HCT116 (cell line): ENCODE measurements around the gene KIF3C. TPM values are rescaled to one million over a fixed set of nuclear protein-coding genes. Genes with fewer than 3 reads are reported as not detected.

Experiments used
- ATAC-seq: fragments of 200-7000 bp; cut with Tn5 transposase; 2 replicates; pipeline ENCODE4 v1.9.1; 2020; ENCODE audit warnings: mild to moderate bottlenecking, moderate library complexity
- BruUV-seq: library from RNA; stranded (reverse); fragments of 400-500 nt; replicated peaks from 2 replicates; lab custom pipeline; 2021; lab: Mats Ljungman, UMichigan
- CTCF ChIA-PET: fragments of 300-600 bp; sonication (Branson Sonifier 250); formaldehyde crosslinking; loops from one replicate; lab custom pipeline; 2021; ENCODE audit warnings: antibody characterized with exemption; lab: Charles Lee
- POLR2A ChIA-PET: fragments of 300-600, 350-600 bp; sonication (Branson Sonifier 250); formaldehyde crosslinking; loops from one replicate; lab custom pipeline; 2021; ENCODE audit warnings: antibody characterized with exemption; lab: Charles Lee
- RAD21 ChIA-PET, 2 experiments: fragments of 300-600 bp; sonication (Branson Sonifier 250); formaldehyde crosslinking; loops; one replicate each; lab custom pipeline; 2023; ENCODE audit warnings: low total read pairs in 2 of 2; ENCODE audit not compliant: uncharacterized antibody in 2 of 2, unreplicated experiment in 2 of 2, low non-redundant PET in 1 of 2; lab: Charles Lee
- DNase-seq: peaks from one replicate; pipeline ENCODE4 v3.0.0-alpha.2; 2010; ENCODE audit warnings: low read depth, low spot score
- H2AFZ ChIP-seq: fragments of 200-600 bp; shearing (Covaris generic), sonication (generic); 2 replicates; pipeline ENCODE4 v1.6.1; 2017; ENCODE audit warnings: low read depth, mixed run types, mixed read lengths, antibody characterized with exemption, low read length; ENCODE audit not compliant: poor library complexity, severe bottlenecking
- H3K27ac ChIP-seq: 2 replicates; pipeline ENCODE4 v1.5.1; 2012; ENCODE audit warnings: low read depth, low read length
- H3K27me3 ChIP-seq: fragments of 200-600 bp; sonication (generic); 2 replicates; pipeline ENCODE4 v1.6.1; 2016; ENCODE audit warnings: mixed run types, low read length, mixed read lengths; ENCODE audit not compliant: insufficient read depth
- H3K36me3 ChIP-seq, 2 experiments: fragments of 200-500 bp in 1 of 2; fragments of 200-600 bp in 1 of 2; sonication (Bioruptor generic) in 1 of 2; sonication (generic) in 1 of 2; 2 replicates each; pipeline versions ENCODE4 v1.5.1 to v1.6.1; 2014 to 2016; ENCODE audit warnings: low read length in 2 of 2, inconsistent platforms in 1 of 2, mixed read lengths in 1 of 2, mixed run types in 1 of 2; ENCODE audit not compliant: insufficient read depth in 2 of 2, control insufficient read depth in 1 of 2
- H3K4me1 ChIP-seq, 2 experiments: fragments of 200-600 bp in 1 of 2; sonication (generic) in 1 of 2; 2 replicates each; pipeline versions ENCODE4 v1.5.1 to v1.6.1; 2012 to 2017; ENCODE audit warnings: low read length in 2 of 2, inconsistent platforms in 1 of 2, mild to moderate bottlenecking in 1 of 2, mixed read lengths in 1 of 2, mixed run types in 1 of 2, moderate library complexity in 1 of 2; ENCODE audit not compliant: insufficient read depth in 2 of 2, control insufficient read depth in 1 of 2
- H3K4me2 ChIP-seq: fragments of 200-600 bp; sonication (generic); 2 replicates; pipeline ENCODE4 v1.6.1; 2017; ENCODE audit warnings: mixed run types, low read length, mixed read lengths
- H3K4me3 ChIP-seq, 2 experiments: fragments of 200-600 bp in 1 of 2; sonication (generic) in 1 of 2; replicated peaks in 1 of 2; 2 replicates each; pipeline ENCODE4 v1.5.1; 2011 to 2016; ENCODE audit warnings: low read length in 2 of 2, control low read depth in 1 of 2, low read depth in 1 of 2, mild to moderate bottlenecking in 1 of 2, mixed read lengths in 1 of 2, mixed run types in 1 of 2
- H3K79me2 ChIP-seq: fragments of 200-600 bp; sonication (generic); 2 replicates; pipeline ENCODE4 v1.6.1; 2017; ENCODE audit warnings: mild to moderate bottlenecking, mixed run types, low read length, moderate library complexity, mixed read lengths; ENCODE audit not compliant: insufficient read depth
- H3K9ac ChIP-seq: fragments of 200-600 bp; sonication (generic); 2 replicates; pipeline ENCODE4 v1.6.1; 2016; ENCODE audit warnings: low read length, mixed read lengths
- H3K9me2 ChIP-seq: fragments of 200-600 bp; sonication (generic), shearing (Covaris generic); 2 replicates; pipeline ENCODE4 v1.6.1; 2017; ENCODE audit warnings: mixed run types, mild to moderate bottlenecking, moderate library complexity; ENCODE audit not compliant: insufficient read depth
- H3K9me3 ChIP-seq, 2 experiments: fragments of 200-500 bp in 1 of 2; fragments of 200-600 bp in 1 of 2; sonication (Bioruptor generic) in 1 of 2; sonication (generic) in 1 of 2; 2 replicates each; pipeline ENCODE4 v1.6.1; 2014 to 2017; ENCODE audit warnings: low read length in 2 of 2, mixed read lengths in 2 of 2, inconsistent platforms in 1 of 2, low read depth in 1 of 2, mild to moderate bottlenecking in 1 of 2, mixed run types in 1 of 2, moderate library complexity in 1 of 2; ENCODE audit not compliant: control insufficient read depth in 1 of 2, insufficient read depth in 1 of 2
- H4K20me1 ChIP-seq: fragments of 200-600 bp; sonication (generic), shearing (Covaris generic); 2 replicates; pipeline ENCODE4 v1.6.1; 2017; ENCODE audit warnings: mixed run types, mild to moderate bottlenecking, moderate library complexity; ENCODE audit not compliant: insufficient read depth
- CBX3 ChIP-seq: IDR thresholded peaks from 2 replicates; pipeline ENCODE4 v1.6.1; 2012; ENCODE audit warnings: low read depth
- CEBPB ChIP-seq: IDR thresholded peaks from 2 replicates; pipeline ENCODE4 v1.6.1; 2012; ENCODE audit warnings: low read depth
- EGR1 ChIP-seq: IDR thresholded peaks from 2 replicates; pipeline ENCODE4 v1.6.1; 2012; ENCODE audit warnings: low read depth
- EZH2 ChIP-seq: fragments of 200-600 bp; sonication (generic); IDR thresholded peaks from 2 replicates; pipeline ENCODE4 v1.6.1; 2017; ENCODE audit warnings: antibody characterized with exemption, mixed run types
- EZH2phosphoT487 ChIP-seq: fragments of 200-600 bp; IDR thresholded peaks from 2 replicates; pipeline ENCODE4 v1.6.1; 2018; ENCODE audit warnings: antibody characterized with exemption, borderline replicate concordance
- JUND ChIP-seq: IDR thresholded peaks from 2 replicates; pipeline ENCODE4 v1.6.1; 2012
- POLR2AphosphoS5 ChIP-seq: IDR thresholded peaks from 2 replicates; pipeline ENCODE4 v1.6.1; 2011; ENCODE audit warnings: mild to moderate bottlenecking, low read depth, low read length, moderate library complexity
- RAD21 ChIP-seq: IDR thresholded peaks from 2 replicates; pipeline ENCODE4 v1.6.1; 2012; ENCODE audit warnings: low read depth, mild to moderate bottlenecking
- SIN3A ChIP-seq: IDR thresholded peaks from 2 replicates; pipeline ENCODE4 v1.6.1; 2012; ENCODE audit warnings: low read depth
- SP1 ChIP-seq: IDR thresholded peaks from 2 replicates; pipeline ENCODE4 v1.6.1; 2012; ENCODE audit warnings: low read depth
- SRF ChIP-seq: IDR thresholded peaks from 2 replicates; pipeline ENCODE4 v1.6.1; 2012; ENCODE audit warnings: low read depth
- TCF7L2 ChIP-seq: IDR thresholded peaks from 2 replicates; pipeline ENCODE4 v1.7.0; 2011; ENCODE audit warnings: borderline replicate concordance, inconsistent platforms; ENCODE audit not compliant: insufficient read depth, insufficient read length; ENCODE audit errors: extremely low read depth
- ZNF274 ChIP-seq: fragments of 200-500 bp; sonication (Bioruptor generic); IDR thresholded peaks from 2 replicates; pipeline ENCODE4 v1.6.1; 2014; ENCODE audit warnings: mild to moderate bottlenecking, low read depth, low read length, inconsistent platforms
- intact Hi-C: fragments of 100-400 bp; cut with micrococcal nuclease; formaldehyde crosslinking; loops from 2 replicates; pipeline ENCODE4 v1.10.0; 2022
- total RNA-seq: library from RNA; stranded (reverse); gene quantifications from one replicate; pipeline ENCODE4 v1.2.1, GENCODE V29; 2021; ENCODE audit not compliant: unreplicated experiment
- TF ChIP-seq, protein P1 (sequence below): IDR thresholded peaks from 2 replicates; pipeline ENCODE4 v1.6.1; 2012; ENCODE audit warnings: low read depth
- TF ChIP-seq, protein P2 (sequence below): IDR thresholded peaks from 2 replicates; pipeline ENCODE4 v1.6.1; 2012
- TF ChIP-seq, protein P3 (sequence below): IDR thresholded peaks from 2 replicates; pipeline ENCODE4 v1.6.1; 2011; ENCODE audit warnings: mild to moderate bottlenecking, low read length, moderate library complexity; ENCODE audit not compliant: insufficient replicate concordance; ENCODE audit errors: extremely low read depth

The KIF3C gene
- total RNA-seq, 1 experiment from 2014 or later = 5.4 TPM

DNA sequence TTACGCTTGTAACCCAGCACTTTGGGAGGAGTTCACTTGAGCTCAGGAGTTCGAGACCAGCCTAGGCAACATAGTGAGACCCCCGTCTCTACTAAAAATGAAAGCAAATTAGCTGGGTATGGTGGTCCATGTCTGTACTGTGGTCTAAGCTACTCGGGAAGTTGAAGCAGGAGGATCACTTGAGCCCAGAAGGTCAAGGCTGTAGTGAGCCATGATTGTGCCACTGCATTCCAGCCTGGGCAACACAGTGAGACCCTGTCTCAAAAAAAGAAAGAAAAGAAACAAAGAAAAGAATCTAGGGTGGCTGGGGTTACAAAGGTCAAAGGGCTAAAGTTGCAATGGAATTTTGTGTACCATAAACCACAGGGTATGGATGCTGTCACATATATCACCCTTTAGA, 41.3 kb downstream of the KIF3C start:
- ChIA-PET CTCF (no interaction called here), POLR2A (no interaction called here), RAD21 (no interaction called here)
- DNase-seq (no peak), ATAC-seq (no peak)
- no peak overlapping the region for H3K27ac ChIP-seq
- H2AFZ ChIP-seq = no peak overlapping the region
- intact Hi-C loops = no loop called here
- H4K20me1 ChIP-seq = no peaks in the 10 kb centered on the region
- TF ChIP-seq EZH2 (no peak), POLR2AphosphoS5 (no peak), ZNF274 (no peak), TCF7L2 (no peak), CBX3 (no peak), SP1 (no peak), EGR1 (no peak), EZH2phosphoT487 (no peak)
- no TSS peak for BruUV-seq
- H3K4me2 ChIP-seq = no peak overlapping the region
- H3K27me3 ChIP-seq = no peaks in the 10 kb centered on the region
- H3K4me3 ChIP-seq = no peak overlapping the region
- no peaks in the 10 kb centered on the region for H3K79me2 ChIP-seq
- no peaks in the 10 kb centered on the region for H3K9me3 ChIP-seq
- H3K4me1 ChIP-seq = peaks cover 0 to 3% of the 10 kb centered on the region in 2 experiments; a peak in 1 of 4 replicates
- no peak overlapping the region for H3K9ac ChIP-seq
- H3K9me2 ChIP-seq = no peaks in the 10 kb centered on the region
- H3K36me3 ChIP-seq = no peaks in the 10 kb centered on the region

DNA sequence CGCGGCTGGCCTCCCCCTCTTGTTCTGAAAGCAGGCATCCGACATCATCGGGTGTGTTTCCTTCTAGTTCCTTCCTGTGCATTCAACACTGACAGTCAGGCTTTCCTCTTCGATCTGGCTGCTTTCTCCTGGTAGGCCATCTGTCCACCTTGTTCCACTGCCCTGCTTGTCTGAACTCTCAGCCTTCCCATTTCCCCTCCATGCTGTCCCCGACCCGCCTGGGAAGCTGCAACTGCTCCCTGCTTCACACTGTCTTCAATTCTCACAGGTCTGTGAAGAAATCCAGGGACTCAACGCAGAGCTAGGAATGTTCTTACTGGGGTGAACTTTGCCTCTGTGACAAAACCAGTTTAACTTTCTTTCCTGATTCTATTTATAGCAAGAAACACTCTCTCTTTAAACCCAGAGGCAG, 43.0 kb downstream of the KIF3C start:
- H3K9me2 ChIP-seq = no peaks in the 10 kb centered on the region
- RAD21 ChIA-PET = no interaction called here
- H3K27me3 ChIP-seq = no peaks in the 10 kb centered on the region
- no peak for DNase-seq
- no peak overlapping the region for H2AFZ ChIP-seq
- H3K4me3 ChIP-seq = no peak overlapping the region
- H3K27ac ChIP-seq = no peak overlapping the region
- CTCF ChIA-PET = interaction anchor here (1.1 kb wide), 1 partner anchor 12 kb away, joined by 4 read pairs; no protein-coding TSS in a partner anchor
- no peaks in the 10 kb centered on the region for H4K20me1 ChIP-seq
- no TSS peak for BruUV-seq
- no peaks in the 10 kb centered on the region for H3K36me3 ChIP-seq
- H3K9ac ChIP-seq = no peak overlapping the region
- H3K9me3 ChIP-seq = no peaks in the 10 kb centered on the region
- intact Hi-C loops = no loop called here
- no peaks in the 10 kb centered on the region for H3K79me2 ChIP-seq
- POLR2A ChIA-PET = no interaction called here
- ATAC-seq = no peak
- H3K4me1 ChIP-seq = peaks cover 0 to 3% of the 10 kb centered on the region in 2 experiments; a peak in 1 of 4 replicates
- H3K4me2 ChIP-seq = no peak overlapping the region
- TF ChIP-seq RAD21 (no peak), EGR1 (no peak), SIN3A (no peak), CEBPB (no peak), SRF (no peak), JUND (no peak), ZNF274 (no peak)
- TF ChIP-seq, protein P1, sequence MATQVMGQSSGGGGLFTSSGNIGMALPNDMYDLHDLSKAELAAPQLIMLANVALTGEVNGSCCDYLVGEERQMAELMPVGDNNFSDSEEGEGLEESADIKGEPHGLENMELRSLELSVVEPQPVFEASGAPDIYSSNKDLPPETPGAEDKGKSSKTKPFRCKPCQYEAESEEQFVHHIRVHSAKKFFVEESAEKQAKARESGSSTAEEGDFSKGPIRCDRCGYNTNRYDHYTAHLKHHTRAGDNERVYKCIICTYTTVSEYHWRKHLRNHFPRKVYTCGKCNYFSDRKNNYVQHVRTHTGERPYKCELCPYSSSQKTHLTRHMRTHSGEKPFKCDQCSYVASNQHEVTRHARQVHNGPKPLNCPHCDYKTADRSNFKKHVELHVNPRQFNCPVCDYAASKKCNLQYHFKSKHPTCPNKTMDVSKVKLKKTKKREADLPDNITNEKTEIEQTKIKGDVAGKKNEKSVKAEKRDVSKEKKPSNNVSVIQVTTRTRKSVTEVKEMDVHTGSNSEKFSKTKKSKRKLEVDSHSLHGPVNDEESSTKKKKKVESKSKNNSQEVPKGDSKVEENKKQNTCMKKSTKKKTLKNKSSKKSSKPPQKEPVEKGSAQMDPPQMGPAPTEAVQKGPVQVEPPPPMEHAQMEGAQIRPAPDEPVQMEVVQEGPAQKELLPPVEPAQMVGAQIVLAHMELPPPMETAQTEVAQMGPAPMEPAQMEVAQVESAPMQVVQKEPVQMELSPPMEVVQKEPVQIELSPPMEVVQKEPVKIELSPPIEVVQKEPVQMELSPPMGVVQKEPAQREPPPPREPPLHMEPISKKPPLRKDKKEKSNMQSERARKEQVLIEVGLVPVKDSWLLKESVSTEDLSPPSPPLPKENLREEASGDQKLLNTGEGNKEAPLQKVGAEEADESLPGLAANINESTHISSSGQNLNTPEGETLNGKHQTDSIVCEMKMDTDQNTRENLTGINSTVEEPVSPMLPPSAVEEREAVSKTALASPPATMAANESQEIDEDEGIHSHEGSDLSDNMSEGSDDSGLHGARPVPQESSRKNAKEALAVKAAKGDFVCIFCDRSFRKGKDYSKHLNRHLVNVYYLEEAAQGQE = no peak
- TF ChIP-seq, protein P2, sequence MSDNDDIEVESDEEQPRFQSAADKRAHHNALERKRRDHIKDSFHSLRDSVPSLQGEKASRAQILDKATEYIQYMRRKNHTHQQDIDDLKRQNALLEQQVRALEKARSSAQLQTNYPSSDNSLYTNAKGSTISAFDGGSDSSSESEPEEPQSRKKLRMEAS = no peak
- TF ChIP-seq, protein P3, sequence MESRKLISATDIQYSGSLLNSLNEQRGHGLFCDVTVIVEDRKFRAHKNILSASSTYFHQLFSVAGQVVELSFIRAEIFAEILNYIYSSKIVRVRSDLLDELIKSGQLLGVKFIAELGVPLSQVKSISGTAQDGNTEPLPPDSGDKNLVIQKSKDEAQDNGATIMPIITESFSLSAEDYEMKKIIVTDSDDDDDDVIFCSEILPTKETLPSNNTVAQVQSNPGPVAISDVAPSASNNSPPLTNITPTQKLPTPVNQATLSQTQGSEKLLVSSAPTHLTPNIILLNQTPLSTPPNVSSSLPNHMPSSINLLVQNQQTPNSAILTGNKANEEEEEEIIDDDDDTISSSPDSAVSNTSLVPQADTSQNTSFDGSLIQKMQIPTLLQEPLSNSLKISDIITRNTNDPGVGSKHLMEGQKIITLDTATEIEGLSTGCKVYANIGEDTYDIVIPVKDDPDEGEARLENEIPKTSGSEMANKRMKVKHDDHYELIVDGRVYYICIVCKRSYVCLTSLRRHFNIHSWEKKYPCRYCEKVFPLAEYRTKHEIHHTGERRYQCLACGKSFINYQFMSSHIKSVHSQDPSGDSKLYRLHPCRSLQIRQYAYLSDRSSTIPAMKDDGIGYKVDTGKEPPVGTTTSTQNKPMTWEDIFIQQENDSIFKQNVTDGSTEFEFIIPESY = no peak
